Upper lobe of left lung (tissue), 6 donors: Measurements from ENCODE around the gene PPP1R37. TPM values are rescaled to one million over a fixed set of nuclear protein-coding genes. Genes with fewer than 3 reads are reported as not detected.

ENCODE experiments used
- ATAC-seq, 2 donors: fragments of 200-7000 bp; cut with Tn5 transposase; one replicate each; pipeline ENCODE4 v1.9.1; 2022; ENCODE audit warnings: mild to moderate bottlenecking in 2 of 2, moderate library complexity in 2 of 2; ENCODE audit not compliant: low FRiP score in 2 of 2
- DNase-seq, 2 donors: peaks; one replicate each; pipeline ENCODE4 v3.0.0-alpha.2; 2019 to 2020
- H3K27ac ChIP-seq, 4 donors: fragments of 200-600 bp; sonication (generic); one replicate each; pipeline ENCODE4 v1.5.1; 2016 to 2019
- H3K27me3 ChIP-seq, 4 donors: fragments of 200-600 bp; sonication (generic); one replicate each; pipeline ENCODE4 v1.5.1; 2017 to 2019
- H3K36me3 ChIP-seq, 4 donors: fragments of 200-600 bp; sonication (generic); one replicate each; pipeline ENCODE4 v1.5.1; 2016 to 2019
- H3K4me1 ChIP-seq, 4 donors: fragments of 200-600 bp; sonication (generic); one replicate each; pipeline ENCODE4 v1.5.1; 2018 to 2019
- H3K4me3 ChIP-seq, 4 donors: fragments of 200-600 bp; sonication (generic); one replicate each; pipeline ENCODE4 v1.5.1; 2017 to 2019; ENCODE audit warnings: mild to moderate bottlenecking in 2 of 4, moderate library complexity in 1 of 4
- H3K9me3 ChIP-seq, 4 donors: fragments of 200-600 bp; sonication (generic); one replicate each; pipeline ENCODE4 v1.5.1; 2018 to 2019
- CTCF ChIP-seq, 6 experiments: fragments of 450-650 bp in 4 of 6; fragments of 200-600 bp in 2 of 6; sonication (generic) in 2 of 6; IDR thresholded peaks; one replicate each; pipeline ENCODE4 v1.5.1; 2016 to 2019; ENCODE audit warnings: antibody characterized with exemption in 6 of 6
- EP300 ChIP-seq, 4 donors: sonication (generic); formaldehyde crosslinking; IDR thresholded peaks; one replicate each; pipeline ENCODE4 v1.5.1; 2017; ENCODE audit warnings: antibody characterized with exemption in 4 of 4, control low read depth in 2 of 4
- POLR2A ChIP-seq, 4 donors: fragments of 450-650 bp; IDR thresholded peaks; one replicate each; pipeline ENCODE4 v1.5.1; 2016 to 2017; ENCODE audit warnings: antibody characterized with exemption in 4 of 4, mild to moderate bottlenecking in 2 of 4
- POLR2AphosphoS5 ChIP-seq, 2 donors: sonication (generic); formaldehyde crosslinking; IDR thresholded peaks; one replicate each; pipeline ENCODE4 v1.5.1; 2017; ENCODE audit warnings: antibody characterized with exemption in 2 of 2
- WGBS, 2 donors: methylation state at CpG; one replicate each; pipeline ENCODE4 v1.1.5; 2017 to 2018; 5-methylcytosine and 5-hydroxymethylcytosine counted together
- total RNA-seq, 6 donors: library from RNA; depleted of rRNA in 4 of 6; stranded (reverse); fragments of >200 nt in 4 of 6; gene quantifications; one replicate each; pipeline versions ENCODE4 v1.1.0 to v1.2.1, GENCODE V29; 2016 to 2021
- donor health status: DM: no; HTN: no; CAD: no; lungs with moderate emphysema.
- donor health status: DM: no; HTN: yes; CAD: no; lungs with severe emphysema.

Gene PPP1R37
- total RNA-seq, 6 donors from 2014 or later = 30.0 to 64.6 (median 37.3) TPM

GRCh38 chr19:45070861-45071544 lies 22.0 kb upstream of the PPP1R37 start:
- H3K4me1 ChIP-seq = peaks cover 7 to 24% (median 16%) of the 10 kb centered on the region in 4 donors
- peaks cover 24 to 66% (median 59%) of the 10 kb centered on the region in 4 donors for H3K36me3 ChIP-seq
- DNase-seq (peak in 1 of 2 donors; percentile 78), ATAC-seq (no peak)
- peak overlapping the region in 1 of 4 donors; percentile 35 for H3K27ac ChIP-seq
- 58 to 79% methylated on average over 8 to 18 of the region's 19 CpGs for WGBS, 2 donors
- no peaks in the 10 kb centered on the region for H3K27me3 ChIP-seq
- TF ChIP-seq EP300 (IDR thresholded peaks at IDR 0.05) = no peak
- TF ChIP-seq POLR2A (IDR thresholded peaks at IDR 0.05) = no peak
- no peak for TF ChIP-seq CTCF (IDR thresholded peaks at IDR 0.05)
- TF ChIP-seq POLR2AphosphoS5 (IDR thresholded peaks at IDR 0.05) = no peak
- no peak overlapping the region for H3K4me3 ChIP-seq
- H3K9me3 ChIP-seq = no peaks in the 10 kb centered on the region

- H3K9me3 ChIP-seq = no peaks in the 10 kb centered on the region
- H3K27ac ChIP-seq = no peak overlapping the region
- WGBS, 2 donors = 90 to 95% methylated on average over 19 to 22 of the region's 25 CpGs
- no peak overlapping the region for H3K4me3 ChIP-seq
- ATAC-seq (no peak), DNase-seq (peak in 1 of 2 donors; percentile 82)
- peaks cover 8 to 29% (median 19%) of the 10 kb centered on the region in 4 donors for H3K4me1 ChIP-seq
- peaks cover 24 to 60% (median 56%) of the 10 kb centered on the region in 4 donors for H3K36me3 ChIP-seq
- no peak for TF ChIP-seq EP300 (IDR thresholded peaks at IDR 0.05)
- no peak for TF ChIP-seq POLR2A (IDR thresholded peaks at IDR 0.05)
- no peak for TF ChIP-seq CTCF (IDR thresholded peaks at IDR 0.05)
- TF ChIP-seq POLR2AphosphoS5 (IDR thresholded peaks at IDR 0.05) = no peak
- H3K27me3 ChIP-seq = no peaks in the 10 kb centered on the region
Measured at GRCh38 chr19:45071545-45071938, 21.4 kb upstream of the PPP1R37 start.

- Histone ChIP-seq H3K27ac (peak overlapping the region in 2 of 4 donors; percentile 47 to 52), H3K9me3 (no peaks in the 10 kb centered on the region), H3K27me3 (no peaks in the 10 kb centered on the region), H3K4me1 (peaks cover 13 to 36% (median 26%) of the 10 kb centered on the region in 4 donors), H3K4me3 (no peak overlapping the region), H3K36me3 (peaks cover 24 to 54% (median 50%) of the 10 kb centered on the region in 4 donors)
- TF ChIP-seq POLR2A (IDR thresholded peaks at IDR 0.05) (no peak), CTCF (IDR thresholded peaks at IDR 0.05) (no peak), POLR2AphosphoS5 (IDR thresholded peaks at IDR 0.05) (no peak), EP300 (IDR thresholded peaks at IDR 0.05) (no peak)
- DNase-seq (peak; percentile 68 to 82), ATAC-seq (no peak)
- WGBS, 2 donors = 82 to 83% methylated on average over 7 to 20 of the region's 34 CpGs
Measured at GRCh38 chr19:45071969-45072790, 20.8 kb upstream of the PPP1R37 start.

GRCh38 chr19:45074744-45075300 lies 18.2 kb upstream of the PPP1R37 start:
- TF ChIP-seq POLR2A (IDR thresholded peaks at IDR 0.05) (no peak), POLR2AphosphoS5 (IDR thresholded peaks at IDR 0.05) (no peak), CTCF (IDR thresholded peaks at IDR 0.05) (no peak), EP300 (IDR thresholded peaks at IDR 0.05) (no peak)
- Histone ChIP-seq H3K4me1 (peaks cover 21 to 50% (median 37%) of the 10 kb centered on the region in 4 donors), H3K4me3 (peak overlapping the region in 3 of 4 donors; percentile 62 to 79 (median 63)), H3K36me3 (peaks cover 9 to 27% (median 25%) of the 10 kb centered on the region in 4 donors), H3K27ac (peak overlapping the region; percentile 77 to 87 (median 82)), H3K9me3 (no peaks in the 10 kb centered on the region), H3K27me3 (no peaks in the 10 kb centered on the region)
- ATAC-seq (no peak), DNase-seq (no peak)
- WGBS, 2 donors = 54 to 71% methylated on average over 6 to 11 of the region's 11 CpGs
